Endothelial cell of umbilical vein (primary cell): Measurements from ENCODE around the gene CEBPB. TPM values are rescaled to one million over a fixed set of nuclear protein-coding genes. Genes with fewer than 3 reads are reported as not detected.

Experiments used
- BruUV-seq: library from RNA; stranded (reverse); fragments of 400-500 nt; replicated peaks from 2 replicates; lab custom pipeline; 2021; lab: Mats Ljungman, UMichigan
- CTCF ChIA-PET: fragments of 300-600, 350-600 bp; sonication (Branson Sonifier 250); formaldehyde crosslinking; loops from one replicate; lab custom pipeline; 2021; ENCODE audit warnings: antibody characterized with exemption, inconsistent platforms; lab: Charles Lee
- POLR2A ChIA-PET: fragments of 300-600, 350-600 bp; sonication (Branson Sonifier 250); formaldehyde crosslinking; loops from one replicate; lab custom pipeline; 2021; ENCODE audit warnings: antibody characterized with exemption, inconsistent platforms; lab: Charles Lee
- DNase-seq: peaks from one replicate; pipeline ENCODE4 v3.0.0-alpha.2; 2011; ENCODE audit warnings: low read depth, low spot score
- FAIRE-seq: peaks from 2 replicates; lab custom pipeline; 2011; peaks lifted over from hg19 to GRCh38; lab: Jason Lieb, UNC
- H2AFZ ChIP-seq: 2 replicates; pipeline ENCODE4 v1.6.0; 2012; ENCODE audit warnings: low read depth, low read length, control low read depth, inconsistent platforms
- H3K27ac ChIP-seq: 2 replicates; pipeline ENCODE4 v1.5.1; 2011; ENCODE audit warnings: low read depth, mild to moderate bottlenecking, control low read depth, low read length, moderate library complexity; ENCODE audit not compliant: insufficient read depth
- H3K27me3 ChIP-seq, 2 experiments: 2 replicates each; pipeline versions ENCODE4 v1.6.0 to v1.6.1; 2011; ENCODE audit warnings: low read length in 2 of 2, mixed read lengths in 1 of 2; ENCODE audit not compliant: control insufficient read depth in 2 of 2, insufficient read depth in 2 of 2
- H3K36me3 ChIP-seq, 2 experiments: 2 replicates in 1 of 2; 3 replicates in 1 of 2; pipeline ENCODE4 v1.5.1; 2011; ENCODE audit warnings: low read length in 2 of 2, mild to moderate bottlenecking in 1 of 2, moderate library complexity in 1 of 2; ENCODE audit not compliant: control insufficient read depth in 2 of 2, insufficient read depth in 2 of 2; ENCODE audit errors: extremely low read depth in 1 of 2
- H3K4me1 ChIP-seq: 3 replicates; pipeline ENCODE4 v1.5.1; 2011; ENCODE audit warnings: mild to moderate bottlenecking, low read length; ENCODE audit not compliant: control insufficient read depth, insufficient read depth; ENCODE audit errors: extremely low read depth
- H3K4me2 ChIP-seq: 2 replicates; pipeline ENCODE4 v1.6.1; 2011; ENCODE audit warnings: low read length, control low read depth, mixed read lengths; ENCODE audit not compliant: insufficient read depth
- H3K4me3 ChIP-seq, 3 experiments: fragments of 200-600 bp in 1 of 3; sonication (generic), shearing (Covaris generic) in 1 of 3; replicated peaks in 1 of 3; 2 replicates each; pipeline ENCODE4 v1.5.1; 2011 to 2016; ENCODE audit warnings: control low read depth in 3 of 3, low read length in 3 of 3, mild to moderate bottlenecking in 2 of 3, inconsistent platforms in 1 of 3, low read depth in 1 of 3, moderate library complexity in 1 of 3; ENCODE audit not compliant: insufficient read depth in 1 of 3
- H3K79me2 ChIP-seq: 2 replicates; pipeline ENCODE4 v1.6.0; 2012; ENCODE audit warnings: low read length, inconsistent platforms; ENCODE audit not compliant: control insufficient read depth, insufficient read depth
- H3K9ac ChIP-seq: replicated peaks from 2 replicates; pipeline ENCODE3; 2011; ENCODE audit warnings: low read length, control low read depth; ENCODE audit not compliant: insufficient read depth; ENCODE audit errors: extremely low read depth
- H3K9me1 ChIP-seq: replicated peaks from 3 replicates; pipeline ENCODE4 v1.6.0; 2011; ENCODE audit warnings: mild to moderate bottlenecking, low read length; ENCODE audit not compliant: control insufficient read depth, insufficient read depth; ENCODE audit errors: extremely low read depth
- H3K9me3 ChIP-seq: replicated peaks from 2 replicates; pipeline ENCODE4 v1.5.1; 2012; ENCODE audit warnings: low read length, inconsistent platforms; ENCODE audit not compliant: control insufficient read depth, insufficient read depth
- H4K20me1 ChIP-seq: replicated peaks from 2 replicates; pipeline ENCODE3; 2011; ENCODE audit warnings: mild to moderate bottlenecking, low read length; ENCODE audit not compliant: control insufficient read depth, insufficient read depth; ENCODE audit errors: extremely low read depth
- EZH2 ChIP-seq: IDR thresholded peaks from 2 replicates; pipeline ENCODE4 v1.6.1; 2012; ENCODE audit warnings: borderline replicate concordance, low read depth, mild to moderate bottlenecking, moderate library complexity, low read length, inconsistent platforms; ENCODE audit not compliant: severe bottlenecking
- FOS ChIP-seq: IDR thresholded peaks from 2 replicates; pipeline ENCODE4 v1.6.1; 2011; ENCODE audit warnings: mild to moderate bottlenecking, low read length, moderate library complexity, borderline replicate concordance; ENCODE audit not compliant: insufficient read depth
- GATA2 ChIP-seq: IDR thresholded peaks from 2 replicates; pipeline ENCODE4 v1.7.0; 2011; ENCODE audit warnings: low read depth, mild to moderate bottlenecking, moderate library complexity, mixed read lengths, low read length; ENCODE audit not compliant: insufficient read length, insufficient read depth
- JUN ChIP-seq: IDR thresholded peaks from 2 replicates; pipeline ENCODE4 v1.6.1; 2011; ENCODE audit warnings: borderline replicate concordance, low read depth; ENCODE audit not compliant: insufficient read length, insufficient read depth
- MYC ChIP-seq: IDR thresholded peaks from one replicate; pipeline ENCODE4 v1.6.1; 2011; ENCODE audit warnings: mild to moderate bottlenecking, low read depth, low read length
- POLR2A ChIP-seq: IDR thresholded peaks from 2 replicates; pipeline ENCODE4 v1.6.1; 2012; ENCODE audit warnings: low read depth, mild to moderate bottlenecking, control low read depth, low read length
- POLR2AphosphoS5 ChIP-seq: IDR thresholded peaks from 2 replicates; pipeline ENCODE4 v1.6.1; 2012; ENCODE audit warnings: low read depth, mild to moderate bottlenecking, control low read depth, low read length, moderate library complexity; ENCODE audit not compliant: insufficient read depth
- dilution Hi-C: fragments of 300-500 bp; cut with MboI; formaldehyde crosslinking; loops from one replicate; pipeline ENCODE4 v1.15.0; 2019; ENCODE audit warnings: low sequenced_read_pairs; ENCODE audit not compliant: extremely low pct_ligation_motif_present
- intact Hi-C: fragments of 100-400 bp; cut with micrococcal nuclease; formaldehyde crosslinking; loops from one replicate; pipeline ENCODE4 v1.10.0; 2022
- polyA plus RNA-seq, 4 experiments: library from polyadenylated mRNA; depleted of rRNA in 3 of 4; stranded (reverse) in 3 of 4; unstranded in 1 of 4; fragments of >200 nt; gene quantifications; 2 replicates each; pipeline versions ENCODE4 v1.2.1 to v1.2.3, GENCODE V29; 2011 to 2012; ENCODE audit warnings: missing spikeins in 1 of 4
- total RNA-seq: library from RNA; stranded (reverse); gene quantifications from 2 replicates; pipeline ENCODE4 v1.2.3, GENCODE V29; 2021
- TF ChIP-seq, protein P1 (sequence below): IDR thresholded peaks from 2 replicates; pipeline ENCODE4 v1.6.1; 2011; ENCODE audit not compliant: insufficient read depth, insufficient read length
- TF ChIP-seq, protein P2 (sequence below), 2 donors: IDR thresholded peaks; 1 replicate in 1 of 2; 2 replicates in 1 of 2; pipeline ENCODE4 v1.5.1; 2011; ENCODE audit warnings: low read length in 2 of 2, mild to moderate bottlenecking in 2 of 2, moderate library complexity in 2 of 2, control low read depth in 1 of 2, inconsistent platforms in 1 of 2, low read depth in 1 of 2; ENCODE audit not compliant: insufficient read depth in 1 of 2; ENCODE audit errors: extremely low read depth in 1 of 2

CEBPB gene
- total and polyA plus RNA-seq, 2 donors (not counting 3 experiments of a cell fraction or from before 2014, with no cell fraction given): 3.7 to 11.4 TPM

DNA sequence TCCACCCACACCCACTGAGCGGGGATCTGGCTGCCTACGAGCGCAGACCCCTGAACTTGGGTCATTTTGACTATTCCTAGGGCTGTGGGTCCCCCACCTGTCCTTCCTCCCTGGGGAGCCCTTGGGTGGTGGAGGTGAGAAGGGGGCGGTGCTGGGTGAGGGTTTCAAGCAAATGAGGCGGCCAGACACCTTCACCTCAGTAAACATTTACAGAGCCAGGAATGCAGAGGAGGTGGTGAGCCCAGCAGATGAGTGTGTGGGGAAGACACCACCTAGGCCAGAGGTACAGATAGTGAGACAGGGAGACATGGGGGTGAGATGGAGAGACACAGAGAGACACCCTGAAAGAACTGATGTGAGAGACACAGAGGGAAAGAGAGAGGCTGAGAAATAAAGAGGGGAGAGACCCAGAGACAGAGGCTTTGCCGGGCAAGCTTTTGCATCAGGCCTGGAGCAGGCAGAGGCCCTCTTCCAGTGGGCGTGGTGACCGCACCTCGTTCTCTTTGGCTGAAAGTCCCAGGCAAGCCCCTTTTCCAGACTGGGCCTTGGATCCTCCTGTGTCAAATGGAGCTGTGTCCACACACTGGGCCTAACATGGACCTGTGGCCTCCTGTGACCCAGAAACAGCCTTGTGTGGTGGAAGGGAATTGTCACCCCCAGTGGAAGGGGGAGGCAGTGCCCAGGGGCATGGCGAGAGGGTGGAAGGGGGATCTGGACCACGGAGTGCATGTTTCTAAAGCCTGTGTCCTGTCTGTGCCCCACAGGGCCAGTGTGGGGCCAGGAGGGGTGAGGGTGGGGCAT lies 29.7 kb downstream of the CEBPB start:
- FAIRE-seq (no peak), DNase-seq (no peak)
- Histone ChIP-seq H3K27me3 (peaks cover 0 to under 1% of the 10 kb centered on the region in 2 experiments), H2AFZ (no peak overlapping the region), H3K4me3 (no peak overlapping the region), H3K9ac (no peak overlapping the region), H3K36me3 (no peaks in the 10 kb centered on the region), H4K20me1 (no peaks in the 10 kb centered on the region), H3K27ac (no peak overlapping the region), H3K79me2 (no peaks in the 10 kb centered on the region), H3K4me1 (no peaks in the 10 kb centered on the region), H3K4me2 (no peak overlapping the region), H3K9me3 (no peaks in the 10 kb centered on the region), H3K9me1 (no peaks in the 10 kb centered on the region)
- dilution Hi-C loops (no loop called here), intact Hi-C loops (no loop called here)
- BruUV-seq: no TSS peak
- ChIA-PET POLR2A (no interaction called here), CTCF (no interaction called here)
- no peak for TF ChIP-seq GATA2
- TF ChIP-seq POLR2AphosphoS5: no peak
- TF ChIP-seq EZH2: no peak
- TF ChIP-seq MYC: no peak
- TF ChIP-seq, protein P1, sequence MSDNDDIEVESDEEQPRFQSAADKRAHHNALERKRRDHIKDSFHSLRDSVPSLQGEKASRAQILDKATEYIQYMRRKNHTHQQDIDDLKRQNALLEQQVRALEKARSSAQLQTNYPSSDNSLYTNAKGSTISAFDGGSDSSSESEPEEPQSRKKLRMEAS: no peak
- TF ChIP-seq, protein P2, sequence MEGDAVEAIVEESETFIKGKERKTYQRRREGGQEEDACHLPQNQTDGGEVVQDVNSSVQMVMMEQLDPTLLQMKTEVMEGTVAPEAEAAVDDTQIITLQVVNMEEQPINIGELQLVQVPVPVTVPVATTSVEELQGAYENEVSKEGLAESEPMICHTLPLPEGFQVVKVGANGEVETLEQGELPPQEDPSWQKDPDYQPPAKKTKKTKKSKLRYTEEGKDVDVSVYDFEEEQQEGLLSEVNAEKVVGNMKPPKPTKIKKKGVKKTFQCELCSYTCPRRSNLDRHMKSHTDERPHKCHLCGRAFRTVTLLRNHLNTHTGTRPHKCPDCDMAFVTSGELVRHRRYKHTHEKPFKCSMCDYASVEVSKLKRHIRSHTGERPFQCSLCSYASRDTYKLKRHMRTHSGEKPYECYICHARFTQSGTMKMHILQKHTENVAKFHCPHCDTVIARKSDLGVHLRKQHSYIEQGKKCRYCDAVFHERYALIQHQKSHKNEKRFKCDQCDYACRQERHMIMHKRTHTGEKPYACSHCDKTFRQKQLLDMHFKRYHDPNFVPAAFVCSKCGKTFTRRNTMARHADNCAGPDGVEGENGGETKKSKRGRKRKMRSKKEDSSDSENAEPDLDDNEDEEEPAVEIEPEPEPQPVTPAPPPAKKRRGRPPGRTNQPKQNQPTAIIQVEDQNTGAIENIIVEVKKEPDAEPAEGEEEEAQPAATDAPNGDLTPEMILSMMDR (IDR thresholded peaks at IDR 0.05; ENCODE audit: extremely low read depth in 1 of 2, insufficient read depth in 1 of 2, low read depth in 1 of 2, low read length in 2 of 2): no peak
- TF ChIP-seq FOS: no peak
- no peak for TF ChIP-seq POLR2A
- TF ChIP-seq JUN: no peak
